IPS-20b (cell line): ENCODE results near the gene ADAP2.
"Not testable (repeated sequence)": the region's sequence is repeated elsewhere in the genome, so short reads cannot be mapped to it uniquely, and the experiment has no call there.

ENCODE experiments used
- H3K27ac ChIP-seq: one replicate; pipeline ENCODE4 v1.5.1; 2013; ENCODE audit warnings: low read length
- H3K27me3 ChIP-seq: 2 replicates; pipeline ENCODE4 v1.6.1; 2013; ENCODE audit warnings: mild to moderate bottlenecking, low read length, inconsistent platforms; ENCODE audit not compliant: insufficient read depth
- H3K36me3 ChIP-seq: 2 replicates; pipeline ENCODE4 v1.6.1; 2013; ENCODE audit warnings: low read depth, mild to moderate bottlenecking, inconsistent platforms, low read length, moderate library complexity; ENCODE audit not compliant: insufficient read depth
- H3K4me1 ChIP-seq: 2 replicates; pipeline ENCODE4 v1.6.1; 2013; ENCODE audit warnings: mild to moderate bottlenecking, control low read depth, inconsistent platforms, low read length, moderate library complexity; ENCODE audit not compliant: insufficient read depth
- H3K4me3 ChIP-seq: 2 replicates; pipeline ENCODE4 v1.5.1; 2013; ENCODE audit warnings: mild to moderate bottlenecking, low read length, inconsistent platforms
- H3K9ac ChIP-seq: 2 replicates; pipeline ENCODE4 v1.6.1; 2013; ENCODE audit warnings: low read depth, mild to moderate bottlenecking, inconsistent platforms, low read length, moderate library complexity
- H3K9me3 ChIP-seq: 2 replicates; pipeline ENCODE4 v1.6.1; 2013; ENCODE audit warnings: mild to moderate bottlenecking, low read depth, low read length, inconsistent platforms; ENCODE audit not compliant: insufficient read depth

ADAP2 gene

DNA sequence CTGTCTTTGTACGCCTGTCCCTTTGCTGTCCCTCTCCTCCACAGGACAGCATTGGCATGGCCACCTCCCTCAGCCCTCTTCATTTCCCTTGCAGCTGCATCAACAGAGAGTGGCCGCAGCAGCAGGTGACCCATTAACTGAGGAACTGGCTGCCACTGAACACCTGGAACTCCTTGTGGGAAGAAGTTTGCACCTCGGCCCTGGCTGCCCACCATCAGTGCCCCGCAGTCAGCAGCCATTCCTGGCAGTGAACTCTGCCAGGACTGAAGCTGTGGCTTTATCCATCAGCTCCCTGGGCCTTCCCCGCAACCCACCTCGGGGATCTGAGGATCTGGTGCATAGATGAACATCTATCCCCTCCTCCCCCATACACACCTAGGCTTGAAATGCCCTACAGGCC is 36.0 kb downstream of the ADAP2 start:
- H3K27me3 ChIP-seq = no peaks in the 10 kb centered on the region
- H3K4me1 ChIP-seq = peaks cover 10% of the 10 kb centered on the region
- H3K9ac ChIP-seq = no peak overlapping the region
- H3K4me3 ChIP-seq = no peak overlapping the region
- no peaks in the 10 kb centered on the region for H3K9me3 ChIP-seq
- H3K36me3 ChIP-seq = no peaks in the 10 kb centered on the region
- no peak overlapping the region for H3K27ac ChIP-seq

- H3K27me3 ChIP-seq = no peaks in the 10 kb centered on the region
- no peaks in the 10 kb centered on the region for H3K9me3 ChIP-seq
- peaks cover 10% of the 10 kb centered on the region for H3K4me1 ChIP-seq
- no peak overlapping the region for H3K4me3 ChIP-seq
- no peak overlapping the region for H3K9ac ChIP-seq
- H3K36me3 ChIP-seq = no peaks in the 10 kb centered on the region
- H3K27ac ChIP-seq = no peak overlapping the region
Observed at GRCh38 chr17:30958187-30958586, 36.4 kb downstream of the ADAP2 start.

- no peaks in the 10 kb centered on the region for H3K9me3 ChIP-seq
- no peak overlapping the region for H3K27ac ChIP-seq
- H3K36me3 ChIP-seq = no peaks in the 10 kb centered on the region
- peaks cover 7% of the 10 kb centered on the region for H3K4me1 ChIP-seq
- H3K27me3 ChIP-seq = no peaks in the 10 kb centered on the region
- H3K9ac ChIP-seq = no peak overlapping the region
- H3K4me3 ChIP-seq = no peak overlapping the region
Observed at GRCh38 chr17:30961209-30962188, 39.8 kb downstream of the ADAP2 start.

DNA sequence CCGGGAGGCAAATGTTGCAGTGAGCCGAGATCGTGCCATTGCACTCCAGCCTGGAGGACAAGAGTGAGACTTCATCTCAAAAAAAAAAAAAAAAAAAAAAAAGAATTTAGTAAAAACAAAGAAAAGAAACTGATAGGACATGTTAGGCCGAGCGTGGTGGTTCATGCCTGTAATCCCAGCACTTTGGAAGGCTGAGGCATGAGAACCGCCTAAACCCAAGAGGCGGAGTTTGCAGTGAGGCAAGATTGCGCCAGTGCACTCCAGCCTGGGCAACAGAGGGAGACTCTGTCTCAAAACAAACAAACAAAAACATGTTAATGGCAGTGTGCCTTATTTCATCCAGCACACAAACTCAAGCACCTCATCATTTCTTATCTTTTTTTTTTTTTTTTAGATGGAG is 42.6 kb downstream of the ADAP2 start:
- H3K4me1 ChIP-seq, H3K9ac ChIP-seq, H3K36me3 ChIP-seq, H3K4me3 ChIP-seq, H3K9me3 ChIP-seq, H3K27me3 ChIP-seq, H3K27ac ChIP-seq: not testable (repeated sequence)

- H3K27me3 ChIP-seq = no peaks in the 10 kb centered on the region; the same call in 1 of the 2 replicates
- no peak overlapping the region for H3K4me3 ChIP-seq
- no peak overlapping the region for H3K9ac ChIP-seq
- no peaks in the 10 kb centered on the region for H3K9me3 ChIP-seq
- no peaks in the 10 kb centered on the region for H3K36me3 ChIP-seq
- peaks cover 3% of the 10 kb centered on the region; the same call in 1 of the 2 replicates for H3K4me1 ChIP-seq
- H3K27ac ChIP-seq = no peak overlapping the region
Observed at GRCh38 chr17:30964876-30965275, 43.1 kb downstream of the ADAP2 start.

- Histone ChIP-seq H3K27ac (no peak overlapping the region), H3K36me3 (no peaks in the 10 kb centered on the region), H3K27me3 (no peaks in the 10 kb centered on the region; the same call in 1 of the 2 replicates), H3K4me1 (peaks cover 6% of the 10 kb centered on the region; the same call in 1 of the 2 replicates), H3K9me3 (no peaks in the 10 kb centered on the region), H3K4me3 (no peak overlapping the region), H3K9ac (no peak overlapping the region)
Observed at GRCh38 chr17:30965686-30966085, 43.9 kb downstream of the ADAP2 start.

DNA sequence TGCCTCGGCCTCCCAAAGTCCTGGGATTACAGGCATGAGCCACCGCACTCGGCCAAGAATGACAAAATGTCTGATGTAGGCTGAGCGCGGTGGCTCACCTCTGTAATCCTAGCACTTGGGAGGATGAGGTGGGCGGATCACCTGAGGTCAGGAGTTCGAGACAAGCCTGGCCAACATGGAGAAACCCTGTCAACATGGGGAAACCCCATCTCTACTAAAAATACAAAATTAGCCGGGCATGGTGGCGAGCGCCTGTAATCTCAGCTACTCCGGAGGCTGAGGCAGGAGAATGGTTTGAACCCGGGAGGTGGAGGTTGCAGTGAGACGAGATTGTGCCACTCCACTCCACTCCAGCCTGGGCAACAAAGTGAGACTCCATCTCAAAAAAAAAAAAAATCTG is 46.2 kb downstream of the ADAP2 start:
- H3K4me3 ChIP-seq, H3K9me3 ChIP-seq, H3K27me3 ChIP-seq, H3K9ac ChIP-seq, H3K4me1 ChIP-seq, H3K27ac ChIP-seq, H3K36me3 ChIP-seq: not testable (repeated sequence)

DNA sequence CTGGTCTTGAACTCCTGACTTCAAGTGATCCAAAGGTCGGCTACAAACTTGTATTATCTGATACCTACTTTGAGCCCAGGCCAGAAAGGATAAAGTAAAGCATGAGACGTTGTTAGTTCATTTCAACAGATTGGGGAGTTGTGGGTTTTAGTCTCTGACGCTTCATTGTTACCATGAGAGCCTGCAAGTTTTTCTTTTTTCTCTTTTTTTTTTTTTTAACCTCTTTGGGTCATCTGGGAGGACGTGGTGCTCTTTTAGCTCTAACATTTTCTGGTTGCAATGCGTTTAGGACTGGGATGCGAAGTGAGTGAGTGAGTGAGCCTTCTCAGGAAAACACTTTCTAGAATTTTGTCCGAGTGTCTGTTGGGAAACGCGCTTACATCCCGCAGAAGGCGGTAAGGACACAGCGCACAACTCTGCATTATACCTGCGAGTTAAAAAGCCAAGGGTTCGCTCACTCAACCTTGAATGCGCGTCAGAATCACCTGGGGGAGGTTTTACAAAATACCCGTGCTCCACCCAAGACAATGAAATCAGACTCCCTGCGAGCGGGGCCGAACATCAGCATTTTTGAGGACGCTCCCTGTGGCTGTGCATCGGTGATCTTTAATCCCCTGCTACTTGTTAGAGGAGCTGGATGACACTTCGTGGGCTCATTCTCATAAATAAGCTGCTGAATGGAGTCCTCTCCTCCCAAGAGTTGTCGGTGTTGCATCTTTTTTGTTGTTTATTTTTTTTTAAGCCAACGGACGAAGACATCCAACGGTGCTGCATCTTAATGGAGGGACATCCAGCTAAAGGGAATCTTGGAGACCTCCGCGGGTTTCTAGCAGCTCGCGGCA is 48.5 kb downstream of the ADAP2 start:
- no peaks in the 10 kb centered on the region for H3K36me3 ChIP-seq
- peak overlapping the region; percentile 82 for H3K27ac ChIP-seq
- H3K27me3 ChIP-seq = no peaks in the 10 kb centered on the region; the same call in 1 of the 2 replicates
- H3K9ac ChIP-seq = peak overlapping the region; percentile 80
- peak overlapping the region; percentile 84 for H3K4me3 ChIP-seq
- H3K4me1 ChIP-seq = peaks cover 3% of the 10 kb centered on the region; the same call in 1 of the 2 replicates
- H3K9me3 ChIP-seq = no peaks in the 10 kb centered on the region

GRCh38 chr17:30970831-30971567 is 49.3 kb downstream of the ADAP2 start, which contains the start of gene RNF135:
TSS of gene RNF135 (plus strand) at chr17:30971039. CDS start at chr17:30971074, 35 bp downstream.
- peak within 1 kb of the TSS; percentile 82 for H3K27ac ChIP-seq
- H3K27me3 ChIP-seq = no peaks in the 10 kb centered on the region; the same call in 1 of the 2 replicates

DNA sequence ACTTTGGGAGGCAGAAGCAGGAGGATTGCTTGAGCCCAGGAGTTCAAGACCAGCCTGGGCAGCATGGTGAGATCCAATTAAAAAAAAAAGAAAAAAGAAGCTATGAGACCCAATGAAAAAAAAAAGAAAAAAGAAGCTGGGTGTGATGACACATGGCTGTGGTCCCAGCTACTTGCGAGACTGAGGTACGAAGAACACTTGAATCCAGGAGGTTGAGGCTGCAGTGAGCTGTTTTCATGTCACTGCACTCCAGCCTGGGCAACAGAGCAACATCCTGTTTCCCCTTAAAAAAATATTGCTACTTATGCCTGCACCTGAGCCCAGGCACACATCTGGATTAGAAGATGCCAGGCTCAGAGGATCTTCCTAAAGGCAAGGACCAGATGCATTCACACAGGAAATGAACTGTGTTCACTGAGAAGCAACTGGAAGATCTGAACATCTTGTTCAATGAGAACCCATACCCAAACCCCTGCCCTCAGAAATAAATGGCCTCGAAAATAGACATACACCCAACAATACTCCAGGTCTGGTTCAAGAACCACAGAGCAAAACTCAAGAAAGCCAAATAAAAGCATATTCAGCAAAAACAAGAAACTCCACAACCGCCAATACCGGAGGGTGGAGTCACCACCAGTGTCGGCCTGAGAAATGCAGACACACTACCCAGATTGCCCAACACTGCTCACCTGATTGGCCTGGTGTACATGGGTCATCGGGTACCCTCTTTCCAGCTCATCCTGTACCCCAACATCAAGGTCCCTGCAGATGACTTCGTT is 53.5 kb downstream of the ADAP2 start:
- Histone ChIP-seq H3K27me3 (no peaks in the 10 kb centered on the region), H3K4me1 (no peaks in the 10 kb centered on the region; the same call in 1 of the 2 replicates), H3K4me3 (no peak overlapping the region), H3K9ac (no peak overlapping the region), H3K27ac (no peak overlapping the region), H3K36me3 (no peaks in the 10 kb centered on the region), H3K9me3 (no peaks in the 10 kb centered on the region)

More at GRCh38 chr17:30970831-30971567, 49.3 kb downstream of the ADAP2 start, which contains the start of gene RNF135:
- peak within 1 kb of the TSS; percentile 84 for H3K4me3 ChIP-seq
- H3K9me3 ChIP-seq = no peaks in the 10 kb centered on the region
- H3K9ac ChIP-seq = peak within 1 kb of the TSS; percentile 80
- H3K4me1 ChIP-seq = peaks cover 3% of the 10 kb centered on the region; the same call in 1 of the 2 replicates
- no peaks in the 10 kb centered on the region for H3K36me3 ChIP-seq
